Measurements from ENCODE around the gene GRB7.

GRCh38 chr17:39787743-39788484 is 50.2 kb downstream of the GRB7 start:
- no peak for TF ChIP-seq CTCF (IDR thresholded peaks at IDR 0.05 in 4 of 5, conservative IDR thresholded peaks at IDR 0.05 in 1 of 5)
- TF ChIP-seq POLR2A (IDR thresholded peaks at IDR 0.05): no peak
